ENCODE data around the gene ASPG. TPM values are rescaled to one million over a fixed set of nuclear protein-coding genes. Genes with fewer than 3 reads are reported as not detected.

Gene ASPG
- total RNA-seq, 2 experiments from 2014 or later: not detected

DNA sequence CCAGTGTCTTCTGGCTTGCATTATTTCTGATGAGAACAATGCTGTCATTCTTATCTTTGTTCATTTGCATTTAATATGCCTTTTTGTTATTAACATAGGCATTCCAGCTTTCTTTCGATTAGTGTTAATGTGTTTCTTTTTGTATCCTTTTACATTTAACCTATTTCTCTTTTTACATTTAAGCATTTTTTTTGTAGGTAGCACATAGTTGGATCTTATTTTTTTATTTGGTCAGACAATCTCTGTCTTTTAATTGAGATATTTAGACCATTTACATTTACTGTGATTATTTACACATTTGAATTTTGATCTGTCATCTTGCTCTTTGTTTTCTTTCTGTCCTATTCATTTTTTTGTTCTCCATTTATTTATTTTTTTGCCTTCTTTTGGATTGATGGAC lies 38.4 kb downstream of the ASPG start:
- intact Hi-C loops (cut with DNase I, micrococcal nuclease): no loop called here
- Mint-ChIP-seq H3K4me1 (ENCODE audit: low read depth) (no peaks in the 10 kb centered on the region), H3K36me3 (ENCODE audit: low read depth) (no peaks in the 10 kb centered on the region), H3K27me3 (peaks cover 45% of the 10 kb centered on the region), H3K27ac (no peak overlapping the region), H3K4me3 (no peak overlapping the region), H3K9me3 (peaks cover 8% of the 10 kb centered on the region)
- H3K9me3 ChIP-seq (ENCODE audit: control insufficient read depth in 1 of 2, insufficient read depth in 1 of 2, low read length in 2 of 2): peaks cover 0 to 24% of the 10 kb centered on the region in 2 experiments
- DNase-seq: no peak
- no peaks in the 10 kb centered on the region for H3K36me3 ChIP-seq (ENCODE audit: insufficient read depth, low read length)
- no peaks in the 10 kb centered on the region for H3K4me1 ChIP-seq (ENCODE audit: insufficient read depth, low read length)
- TF ChIP-seq, protein P1, sequence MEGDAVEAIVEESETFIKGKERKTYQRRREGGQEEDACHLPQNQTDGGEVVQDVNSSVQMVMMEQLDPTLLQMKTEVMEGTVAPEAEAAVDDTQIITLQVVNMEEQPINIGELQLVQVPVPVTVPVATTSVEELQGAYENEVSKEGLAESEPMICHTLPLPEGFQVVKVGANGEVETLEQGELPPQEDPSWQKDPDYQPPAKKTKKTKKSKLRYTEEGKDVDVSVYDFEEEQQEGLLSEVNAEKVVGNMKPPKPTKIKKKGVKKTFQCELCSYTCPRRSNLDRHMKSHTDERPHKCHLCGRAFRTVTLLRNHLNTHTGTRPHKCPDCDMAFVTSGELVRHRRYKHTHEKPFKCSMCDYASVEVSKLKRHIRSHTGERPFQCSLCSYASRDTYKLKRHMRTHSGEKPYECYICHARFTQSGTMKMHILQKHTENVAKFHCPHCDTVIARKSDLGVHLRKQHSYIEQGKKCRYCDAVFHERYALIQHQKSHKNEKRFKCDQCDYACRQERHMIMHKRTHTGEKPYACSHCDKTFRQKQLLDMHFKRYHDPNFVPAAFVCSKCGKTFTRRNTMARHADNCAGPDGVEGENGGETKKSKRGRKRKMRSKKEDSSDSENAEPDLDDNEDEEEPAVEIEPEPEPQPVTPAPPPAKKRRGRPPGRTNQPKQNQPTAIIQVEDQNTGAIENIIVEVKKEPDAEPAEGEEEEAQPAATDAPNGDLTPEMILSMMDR (IDR thresholded peaks at IDR 0.05): no peak
- no peak overlapping the region for H3K27ac ChIP-seq (ENCODE audit: low read depth in 1 of 2, low read length in 2 of 2)
- H3K4me3 ChIP-seq (ENCODE audit: low read length): no peak overlapping the region
- ChIA-PET CTCF (no interaction called here), POLR2A (no interaction called here)
- ATAC-seq (ENCODE audit: poor library complexity): no peak
- peaks cover 14 to 16% of the 10 kb centered on the region in 2 experiments for H3K27me3 ChIP-seq (ENCODE audit: control insufficient read depth in 1 of 2, insufficient read depth in 2 of 2, low read length in 2 of 2)

GRCh38 chr14:104125011-104125410 lies 39.5 kb downstream of the ASPG start:
- DNase-seq (no peak), ATAC-seq (ENCODE audit: poor library complexity) (no peak)
- H3K27ac ChIP-seq (ENCODE audit: low read depth in 1 of 2, low read length in 2 of 2): no peak overlapping the region
- Mint-ChIP-seq H3K4me1 (ENCODE audit: low read depth) (no peaks in the 10 kb centered on the region), H3K9me3 (peaks cover 16% of the 10 kb centered on the region), H3K36me3 (ENCODE audit: low read depth) (no peaks in the 10 kb centered on the region), H3K4me3 (no peak overlapping the region), H3K27ac (no peak overlapping the region), H3K27me3 (peaks cover 49% of the 10 kb centered on the region)
- peaks cover 3 to 8% of the 10 kb centered on the region in 2 experiments for H3K27me3 ChIP-seq (ENCODE audit: control insufficient read depth in 1 of 2, insufficient read depth in 2 of 2, low read length in 2 of 2)
- TF ChIP-seq, protein P1 (IDR thresholded peaks at IDR 0.05): no peak
- ChIA-PET CTCF (no interaction called here), POLR2A (no interaction called here)
- H3K4me3 ChIP-seq (ENCODE audit: low read length): no peak overlapping the region
- H3K9me3 ChIP-seq (ENCODE audit: control insufficient read depth in 1 of 2, insufficient read depth in 1 of 2, low read length in 2 of 2): peaks cover 7 to 20% of the 10 kb centered on the region in 2 experiments
- H3K4me1 ChIP-seq (ENCODE audit: insufficient read depth, low read length): no peaks in the 10 kb centered on the region
- intact Hi-C loops (cut with DNase I, micrococcal nuclease): no loop called here
- H3K36me3 ChIP-seq (ENCODE audit: insufficient read depth, low read length): no peaks in the 10 kb centered on the region

- H3K9me3 ChIP-seq (ENCODE audit: control insufficient read depth in 1 of 2, insufficient read depth in 1 of 2, low read length in 2 of 2): peaks cover 11 to 35% of the 10 kb centered on the region in 2 experiments
- intact Hi-C loops (cut with DNase I, micrococcal nuclease): no loop called here
- H3K36me3 ChIP-seq (ENCODE audit: insufficient read depth, low read length): no peaks in the 10 kb centered on the region
- TF ChIP-seq, protein P1 (IDR thresholded peaks at IDR 0.05): no peak
- ATAC-seq (ENCODE audit: poor library complexity) (no peak), DNase-seq (no peak)
- CTCF ChIA-PET: no interaction called here
- H3K27ac ChIP-seq (ENCODE audit: low read depth in 1 of 2, low read length in 2 of 2): no peak overlapping the region
- Mint-ChIP-seq H3K36me3 (ENCODE audit: low read depth) (no peaks in the 10 kb centered on the region), H3K9me3 (peaks cover 16% of the 10 kb centered on the region), H3K4me1 (ENCODE audit: low read depth) (no peaks in the 10 kb centered on the region), H3K27ac (no peak overlapping the region), H3K27me3 (peaks cover 48% of the 10 kb centered on the region), H3K4me3 (no peak overlapping the region)
- no peaks in the 10 kb centered on the region for H3K4me1 ChIP-seq (ENCODE audit: insufficient read depth, low read length)
- no peak overlapping the region for H3K4me3 ChIP-seq (ENCODE audit: low read length)
- POLR2A ChIA-PET: no interaction called here
- peaks cover 4 to 7% of the 10 kb centered on the region in 2 experiments for H3K27me3 ChIP-seq (ENCODE audit: control insufficient read depth in 1 of 2, insufficient read depth in 2 of 2, low read length in 2 of 2)
Measured at GRCh38 chr14:104126753-104127152, 41.3 kb downstream of the ASPG start.

All from CD4-positive, alpha-beta T cell (primary cell).